Fibroblast of peridontal ligament (primary cell): Measurements from ENCODE around the gene PITPNC1.
"Not testable (repeated sequence)": the region's sequence is repeated elsewhere in the genome, so short reads cannot be mapped to it uniquely, and the experiment has no call there.

ENCODE experiments used
- DNase-seq: peaks from one replicate; pipeline ENCODE4 v3.0.0-alpha.2; 2010; ENCODE audit errors: extremely low read depth

The PITPNC1 gene

DNA sequence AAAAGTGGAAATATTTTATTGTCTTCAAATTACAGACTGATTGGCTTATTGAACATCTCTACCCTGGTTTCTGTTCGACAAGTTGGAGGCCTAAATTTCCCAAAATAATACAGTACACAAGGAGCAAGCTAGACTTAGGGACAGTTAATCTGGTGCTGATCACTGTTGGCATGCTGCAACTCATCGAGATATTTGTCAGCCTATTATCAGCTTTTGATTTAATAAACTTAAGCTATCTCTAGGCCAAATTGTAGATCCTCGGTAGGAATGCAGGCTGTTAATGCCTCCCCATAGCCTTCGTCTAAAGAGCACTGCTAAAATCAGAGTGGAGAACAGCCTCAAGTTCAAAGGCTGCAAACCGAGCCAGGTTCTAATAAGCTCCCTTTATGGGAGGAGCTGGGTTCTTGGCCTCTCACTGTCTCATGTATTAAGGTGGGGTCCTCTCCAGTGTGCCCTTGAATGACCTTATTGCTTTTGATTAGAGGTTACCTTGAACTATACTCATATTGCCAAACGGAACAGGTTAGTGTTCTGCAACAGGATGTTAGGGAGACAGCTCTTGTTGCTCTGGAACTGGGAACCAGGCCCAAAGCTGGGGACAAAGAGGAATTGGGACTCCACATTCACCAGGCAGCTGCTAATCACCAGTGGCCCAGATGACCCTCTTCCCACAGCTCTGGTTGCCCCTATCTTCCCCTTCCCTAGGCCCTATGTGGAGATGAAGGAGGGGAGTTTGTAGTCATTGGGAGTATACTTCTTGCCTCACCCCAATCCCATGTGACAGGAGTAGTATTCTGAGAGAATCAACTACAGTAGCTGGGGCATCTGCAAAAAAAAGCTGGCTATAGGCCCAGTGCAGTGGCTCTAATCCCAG is 271.2 kb downstream of the PITPNC1 start:
- no peak for DNase-seq

DNA sequence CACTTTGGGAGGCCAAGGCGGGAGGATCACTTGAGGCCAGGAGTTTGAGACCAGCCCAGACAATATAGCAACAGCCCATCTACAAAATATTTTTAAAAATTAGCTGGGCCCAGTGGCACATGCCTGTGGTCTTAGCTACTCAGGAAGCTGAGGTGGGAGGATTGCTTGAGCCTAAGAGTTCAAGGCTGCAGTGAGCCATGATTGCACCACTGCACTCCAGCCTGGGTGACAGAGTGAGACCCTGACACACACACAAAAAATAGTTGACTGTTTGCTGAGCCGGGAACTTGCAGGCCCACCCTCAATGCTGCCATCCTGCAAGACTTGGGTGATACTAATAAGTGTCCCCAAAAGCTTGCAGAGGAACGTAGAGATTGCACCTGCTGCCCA is 271.8 kb downstream of the PITPNC1 start:
- DNase-seq: not testable (repeated sequence)

DNA sequence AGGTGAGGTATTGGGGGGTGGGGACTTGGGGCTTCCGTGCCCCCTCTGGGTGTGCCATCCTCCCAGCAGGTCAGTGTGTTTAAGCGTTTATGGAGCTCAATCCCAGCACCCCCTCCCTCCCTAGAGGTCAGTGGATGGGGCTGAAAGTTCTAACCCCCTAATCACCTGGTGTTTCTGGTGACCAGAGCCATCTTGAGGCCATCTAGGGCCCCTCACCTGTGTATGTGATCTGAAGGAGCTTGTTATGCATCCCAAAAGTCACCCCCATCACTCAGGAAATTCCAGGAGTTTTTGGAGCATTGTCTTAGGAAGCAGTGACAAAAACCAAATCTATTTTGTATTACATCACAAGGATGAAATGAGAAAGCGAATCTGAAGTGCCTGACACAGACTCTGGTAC is 272.8 kb downstream of the PITPNC1 start:
- no peak for DNase-seq

DNA sequence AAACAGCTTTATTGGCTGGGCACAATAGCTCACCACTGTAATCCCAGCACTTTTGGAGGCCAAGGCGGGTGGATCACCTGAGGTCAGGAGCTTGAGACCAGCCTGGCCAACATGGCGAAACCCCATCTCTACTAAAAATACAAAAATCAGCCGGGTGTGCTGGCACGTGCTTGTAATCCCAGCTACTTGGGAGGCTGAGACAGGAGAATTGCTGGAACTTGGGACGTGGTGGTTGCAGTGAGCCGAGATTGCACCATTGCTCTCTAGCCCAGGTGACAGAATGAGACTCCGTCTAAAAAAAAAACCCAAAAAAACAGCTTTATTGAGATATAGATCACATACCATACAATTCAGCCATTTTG is 274.1 kb downstream of the PITPNC1 start:
- DNase-seq: not testable (repeated sequence)

DNA sequence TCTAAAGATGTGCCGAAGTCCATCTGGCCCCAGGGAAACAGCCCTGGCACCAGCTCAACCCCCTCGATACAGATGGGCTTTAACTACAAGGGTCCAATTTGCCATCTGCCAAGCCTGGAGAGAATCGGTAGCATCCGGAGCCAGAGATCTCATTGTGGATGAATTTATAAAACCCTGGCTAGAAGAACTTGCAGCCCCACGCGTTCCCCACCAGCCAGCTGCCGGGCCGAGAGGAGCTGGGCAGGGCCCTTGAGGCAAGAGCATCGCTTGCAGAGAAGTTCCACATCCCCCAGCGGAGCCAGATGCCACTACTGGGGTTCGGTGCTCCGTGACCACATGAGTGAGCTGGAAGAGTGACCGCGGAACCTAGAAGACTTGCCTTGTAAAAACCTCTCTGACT is 275.4 kb downstream of the PITPNC1 start:
- no peak for DNase-seq

DNA sequence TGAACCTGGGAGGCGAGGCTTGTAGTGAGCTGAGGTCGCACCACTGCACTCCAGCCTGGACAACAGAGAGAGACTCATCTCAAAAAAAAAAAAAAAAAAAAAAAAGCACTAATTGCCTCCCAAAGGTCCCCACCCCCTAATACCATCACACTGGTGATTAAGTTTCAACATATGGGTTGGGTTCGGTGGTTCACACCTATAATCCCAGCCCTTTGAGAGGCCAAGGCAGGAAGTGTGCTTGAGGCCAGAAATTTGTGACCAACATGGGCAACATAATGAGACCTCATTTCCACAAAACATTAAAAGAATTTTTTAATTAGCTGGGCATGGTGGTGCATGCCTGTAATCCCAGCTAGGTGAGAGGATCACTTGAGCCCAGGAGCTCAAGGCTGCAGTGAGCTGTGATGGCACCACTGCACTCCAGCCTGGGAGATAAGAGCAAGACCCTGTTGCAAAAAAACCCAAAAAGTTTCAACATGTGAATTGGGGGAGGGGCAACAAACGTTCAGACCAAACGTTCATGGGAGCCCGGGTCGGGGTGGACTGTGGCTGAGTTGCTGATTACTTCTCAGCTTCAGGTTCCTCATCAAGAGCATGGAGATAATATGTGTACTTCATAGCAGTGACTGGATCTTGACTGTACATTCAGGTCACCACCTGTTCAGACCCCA is 278.5 kb downstream of the PITPNC1 start:
- DNase-seq: no peak

DNA sequence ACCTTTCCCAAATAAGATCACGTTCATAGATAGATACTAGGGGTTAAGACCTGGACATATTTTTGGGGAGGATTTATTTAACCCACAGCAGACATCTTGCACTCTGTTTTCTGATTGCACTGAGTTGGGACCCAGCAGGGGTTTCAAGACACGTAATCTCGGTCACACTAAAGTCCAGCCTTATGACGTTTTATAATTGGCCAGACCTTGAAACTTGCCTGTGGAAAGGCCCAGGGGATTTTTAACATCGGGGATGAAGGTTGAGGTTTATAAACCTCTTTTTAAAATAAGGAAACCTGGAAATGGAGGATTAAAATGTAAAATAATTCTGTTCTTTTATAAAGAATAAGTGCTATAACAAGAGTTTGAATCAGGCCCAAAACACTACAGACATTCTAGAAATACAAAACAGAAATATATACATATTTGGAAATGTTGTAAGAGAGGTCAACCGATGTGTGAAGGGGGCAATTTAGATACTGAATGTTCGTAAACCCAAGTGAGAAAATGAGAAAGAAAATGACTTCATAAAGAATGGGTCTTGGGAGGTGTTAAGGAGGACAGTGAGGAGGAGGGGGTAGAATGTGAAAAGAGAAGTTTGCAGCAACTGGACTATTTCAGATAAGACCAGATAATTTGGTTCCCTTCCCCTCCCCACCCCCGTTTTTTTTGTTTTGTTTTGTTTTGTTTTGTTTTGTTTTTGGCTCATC is 279.6 kb downstream of the PITPNC1 start:
- no peak for DNase-seq

DNA sequence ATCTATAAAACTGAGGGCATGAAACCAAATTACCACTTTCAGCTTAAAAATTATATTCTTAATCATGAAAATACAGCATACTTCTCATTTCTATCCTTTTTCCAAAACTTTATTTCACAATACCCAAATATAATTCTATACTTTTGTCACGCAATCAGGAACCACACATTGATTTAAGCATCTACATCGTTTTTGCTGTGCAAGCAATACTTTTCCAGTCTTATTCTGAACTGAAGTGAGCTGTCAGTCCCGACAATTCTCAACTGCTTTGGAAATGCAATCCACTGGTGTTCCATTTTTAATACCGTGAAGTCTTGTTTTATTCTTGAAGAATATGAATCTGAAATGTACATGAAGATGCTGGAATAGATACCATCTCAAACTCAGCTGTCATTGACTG is 280.5 kb downstream of the PITPNC1 start:
- no peak for DNase-seq

DNA sequence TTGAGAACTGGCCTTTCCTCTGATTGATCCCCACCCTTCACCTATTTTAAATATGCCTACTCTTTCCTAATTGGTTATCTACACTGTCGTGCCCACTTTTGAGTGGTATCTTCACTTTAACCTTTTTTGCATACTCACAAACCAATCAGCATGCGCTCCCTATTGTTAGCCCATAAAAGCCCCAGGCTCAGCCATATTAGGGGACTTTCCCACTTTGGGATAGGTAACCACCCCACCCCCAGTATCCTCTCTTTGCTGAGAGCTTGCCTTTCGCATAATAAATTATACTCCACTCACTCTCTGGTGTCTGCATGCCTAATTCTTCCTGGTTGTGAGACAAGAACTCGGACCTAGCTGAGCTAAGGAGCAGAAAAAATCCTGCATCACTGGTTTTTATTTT is 281.2 kb downstream of the PITPNC1 start:
- DNase-seq: no peak

DNA sequence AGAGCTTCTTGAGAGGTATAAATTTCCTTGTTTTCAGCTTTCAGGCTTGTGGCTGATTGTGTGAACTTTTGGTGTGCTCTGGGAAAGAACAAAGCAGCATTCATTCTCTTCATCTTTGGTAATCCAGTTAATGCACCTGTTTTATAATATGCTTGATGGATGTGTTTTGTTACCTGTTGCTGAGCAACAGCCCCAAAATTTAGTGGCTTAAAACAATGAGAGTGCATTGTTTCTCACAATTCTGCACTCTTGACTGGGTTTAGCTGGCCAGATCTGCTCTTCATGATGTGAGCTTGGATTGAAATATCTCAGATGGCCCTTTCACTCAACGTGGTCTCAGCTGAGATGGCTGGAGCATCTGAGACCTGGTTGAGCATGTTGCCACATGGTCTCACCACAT is 281.9 kb downstream of the PITPNC1 start:
- DNase-seq: no peak

DNA sequence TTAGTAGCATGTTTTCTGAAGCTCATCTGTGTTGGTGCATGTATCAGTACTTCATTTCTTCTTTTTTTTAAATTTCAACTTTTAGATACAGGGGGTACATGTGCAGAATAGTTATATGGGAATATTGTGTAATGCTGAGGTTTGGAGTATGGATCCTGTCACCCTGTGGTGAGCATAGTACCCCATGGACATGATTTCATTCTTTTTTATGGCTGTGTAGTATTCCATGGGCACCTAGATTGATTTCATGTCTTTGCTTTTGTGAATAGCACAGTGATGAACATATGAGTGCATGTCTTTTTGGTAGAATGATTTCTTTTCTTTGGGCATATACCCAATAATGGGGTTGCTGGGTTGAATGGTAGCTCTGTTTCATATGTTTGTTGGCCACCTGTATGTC is 285.6 kb downstream of the PITPNC1 start:
- DNase-seq: no peak

DNA sequence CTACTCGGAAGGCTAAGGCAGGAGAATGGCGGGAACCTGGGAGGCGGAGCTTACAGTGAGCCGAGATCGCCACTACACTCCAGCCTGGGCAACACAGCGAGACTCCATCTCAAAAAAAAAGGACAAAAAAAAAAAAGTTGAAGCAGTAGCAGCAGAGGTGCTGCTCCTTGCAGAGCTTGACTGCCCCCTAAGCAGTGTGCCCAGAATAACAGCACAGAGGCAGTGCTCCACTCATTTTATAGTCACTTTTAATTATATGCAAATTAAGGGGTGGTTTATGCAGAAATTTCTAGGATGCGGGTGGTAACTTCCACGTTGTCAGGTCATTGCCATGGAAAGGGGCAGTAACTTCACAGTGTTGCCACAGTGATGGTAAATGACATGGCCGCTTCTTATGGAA is 286.4 kb downstream of the PITPNC1 start:
- DNase-seq: no peak

DNA sequence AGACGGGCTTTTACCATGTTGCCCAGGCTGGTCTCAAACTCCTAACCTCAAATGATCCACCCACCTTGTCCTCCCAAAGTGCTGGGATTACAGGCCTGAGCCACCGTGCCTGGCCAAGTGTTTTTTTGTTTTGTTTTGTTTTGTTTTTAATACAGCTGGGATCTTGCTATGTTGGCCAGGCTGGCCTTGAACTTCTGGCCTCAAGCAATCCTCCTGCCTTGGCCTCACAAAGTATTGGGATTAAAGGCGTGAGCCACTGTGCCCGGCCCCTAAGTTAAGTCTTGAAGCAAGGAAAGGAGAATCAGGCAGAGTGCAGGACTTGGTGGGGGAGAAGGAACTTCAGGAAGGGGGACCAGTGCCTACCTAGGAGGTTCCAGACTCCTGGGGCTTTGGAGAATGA is 288.9 kb downstream of the PITPNC1 start:
- no peak for DNase-seq

DNA sequence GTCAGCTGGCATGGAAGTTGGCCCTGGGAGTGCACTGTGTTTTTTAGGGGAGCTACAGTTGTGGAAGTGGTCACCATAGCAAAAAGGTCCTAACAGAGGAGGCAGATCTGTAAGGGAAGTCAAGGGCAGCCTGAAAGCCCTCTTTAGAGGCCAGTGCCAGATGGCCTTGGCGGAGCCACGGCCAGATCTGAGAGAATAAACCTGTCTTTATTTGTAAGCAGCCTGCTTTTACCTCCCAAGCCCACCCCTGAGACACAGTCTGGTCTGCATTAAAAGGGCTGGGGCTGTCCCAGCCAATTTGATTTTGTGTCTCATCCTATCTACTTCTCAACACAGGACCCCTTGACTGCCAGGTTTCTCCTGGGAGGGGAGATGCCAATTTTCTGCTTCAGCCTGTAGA is 289.6 kb downstream of the PITPNC1 start:
- no peak for DNase-seq

DNA sequence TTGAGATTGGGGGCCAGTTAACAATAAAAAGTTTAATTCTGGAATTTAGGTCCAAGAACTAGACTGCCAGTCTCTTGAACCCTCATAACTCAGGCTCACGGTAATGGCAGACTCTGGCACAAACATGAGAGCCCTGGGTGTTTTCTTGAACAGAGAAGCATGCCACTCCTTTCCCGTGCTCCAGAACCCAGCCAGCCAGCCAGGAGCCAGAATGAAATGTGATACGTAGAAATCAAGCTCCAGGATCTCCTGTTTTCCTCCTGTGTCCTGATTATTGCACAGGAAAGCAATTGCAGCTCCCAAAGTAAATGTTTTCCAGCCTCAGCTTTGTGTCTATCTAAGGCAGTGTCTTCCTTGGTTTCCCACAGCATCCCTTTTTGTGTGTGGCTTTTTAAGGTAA is 294.4 kb downstream of the PITPNC1 start:
- peak; percentile 15 for DNase-seq

DNA sequence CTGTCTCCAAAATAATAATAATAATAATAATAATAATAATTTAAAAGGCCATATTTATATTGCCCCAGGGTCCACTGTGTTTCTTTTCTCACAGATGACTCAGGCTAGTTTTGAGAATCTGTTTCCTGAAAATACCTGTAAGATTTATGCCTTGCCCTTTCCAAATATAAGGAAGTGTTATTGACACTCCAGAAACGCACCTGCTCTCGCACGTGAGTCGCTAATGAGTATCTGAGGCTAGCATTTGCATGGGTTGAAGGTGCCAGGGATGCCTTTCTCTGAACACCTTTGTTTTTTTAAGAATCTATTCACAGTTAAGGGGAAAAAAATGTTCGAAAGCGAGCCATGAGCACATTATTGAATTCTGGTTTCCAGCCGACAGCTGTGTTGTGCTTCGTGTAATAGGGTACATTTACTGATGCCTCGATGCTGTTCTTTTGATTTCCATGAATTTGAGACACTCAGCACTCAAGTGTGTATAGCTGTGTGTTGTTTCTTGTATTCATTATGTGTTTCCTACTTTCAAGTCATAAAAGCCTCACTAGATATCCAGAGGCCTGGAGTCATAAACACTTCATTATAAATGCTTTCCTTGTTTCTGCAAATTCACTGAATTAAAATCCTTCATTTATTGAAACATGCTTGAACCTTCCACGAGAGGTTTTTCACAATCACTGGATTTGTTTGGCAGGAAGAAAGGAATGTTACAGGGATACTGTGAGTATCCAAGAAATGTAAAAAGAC is 295.7 kb downstream of the PITPNC1 start:
- no peak for DNase-seq

DNA sequence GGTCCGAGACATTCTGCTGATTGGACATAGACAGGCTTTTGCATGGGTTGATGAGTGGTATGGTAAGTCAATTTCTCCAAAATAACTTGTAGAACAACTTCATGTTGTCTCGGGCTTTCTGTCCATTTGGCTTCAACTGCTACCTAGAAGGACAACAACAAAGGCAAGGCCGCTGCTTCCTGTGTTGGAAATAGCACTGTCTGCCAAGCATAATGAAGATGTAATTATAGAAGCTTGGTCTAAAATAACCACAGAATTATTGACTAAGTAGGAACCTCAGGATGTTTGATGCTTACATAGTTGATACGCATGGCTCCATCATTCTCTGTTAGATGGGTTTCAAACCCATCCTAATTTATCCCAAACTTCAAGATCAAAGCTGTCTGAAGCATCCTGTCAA is 298.4 kb downstream of the PITPNC1 start:
- DNase-seq: no peak

DNA sequence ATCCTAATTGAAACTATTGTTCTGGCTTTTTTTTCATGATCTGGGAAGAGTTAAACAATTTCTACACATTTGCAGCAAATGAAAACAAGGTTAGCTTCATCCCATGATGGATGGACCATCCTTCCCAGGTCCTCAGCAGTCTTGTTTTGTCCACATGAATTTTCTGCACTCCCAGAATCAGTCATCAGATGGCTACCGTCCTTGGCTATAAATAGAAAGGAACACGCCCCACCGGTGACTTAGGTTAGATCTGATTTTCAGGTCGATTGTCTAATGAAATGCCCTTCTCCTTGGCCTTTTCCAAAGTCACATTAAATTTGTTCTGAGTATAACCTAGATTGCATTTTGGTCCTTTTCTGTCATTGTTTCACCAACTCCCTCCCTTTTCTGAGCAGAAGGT is 299.2 kb downstream of the PITPNC1 start:
- DNase-seq: no peak

DNA sequence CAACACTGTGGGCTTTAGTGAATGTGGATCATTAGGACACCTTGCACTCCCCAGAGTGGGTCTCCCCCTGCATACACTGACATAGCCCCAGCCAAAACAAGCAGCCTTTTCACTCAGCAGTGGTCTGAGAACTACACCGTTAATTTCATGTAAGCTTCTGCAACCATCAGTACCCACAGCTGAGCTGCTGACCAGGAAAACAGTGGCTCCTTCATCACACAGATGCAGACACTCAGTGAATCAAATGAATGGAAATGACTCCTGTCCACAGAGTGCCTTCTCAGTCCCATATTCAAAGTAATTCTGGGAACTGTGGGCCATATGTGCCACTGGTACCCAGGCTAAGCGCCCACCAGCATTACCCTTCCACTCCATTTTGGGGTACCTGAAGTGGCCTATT is 301.3 kb downstream of the PITPNC1 start:
- DNase-seq: no peak

DNA sequence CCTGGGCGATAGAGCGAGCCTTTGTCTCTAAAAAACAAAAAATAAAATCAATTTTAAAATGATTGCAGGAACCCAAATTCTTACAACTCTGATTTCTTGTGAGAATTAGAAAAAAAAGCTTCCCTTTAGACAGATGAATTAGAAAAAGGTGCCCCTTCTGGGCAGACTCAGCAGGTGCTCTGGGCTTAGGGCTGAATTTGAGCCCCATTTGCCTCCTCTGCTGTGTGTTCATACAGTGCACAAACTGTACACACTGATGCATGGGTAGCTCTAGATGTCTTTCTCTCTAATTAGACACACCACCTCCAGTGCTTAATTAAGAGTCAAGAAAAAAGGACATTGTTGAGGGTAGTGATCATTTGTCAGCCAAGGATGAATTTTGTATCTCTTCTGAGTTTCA is 302.1 kb downstream of the PITPNC1 start:
- no peak for DNase-seq

DNA sequence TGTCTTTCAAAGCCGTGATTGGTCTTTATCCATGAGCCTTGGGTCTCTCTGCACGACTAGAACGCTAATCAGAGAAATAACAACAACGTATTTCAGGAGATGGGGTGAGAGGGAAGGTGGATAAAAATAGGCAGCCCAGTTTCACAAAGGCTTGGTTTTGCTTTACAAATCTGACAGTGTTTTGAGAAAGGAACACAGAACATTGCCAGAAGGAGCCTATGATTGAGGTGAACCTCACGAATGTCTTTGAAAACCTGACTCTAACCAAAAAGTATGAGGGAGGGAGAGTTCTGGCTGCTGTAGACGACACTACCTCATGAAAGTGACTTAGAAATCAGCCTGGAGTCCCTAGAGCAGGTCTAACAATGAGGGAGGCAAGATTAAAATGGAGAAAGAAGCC is 302.6 kb downstream of the PITPNC1 start:
- DNase-seq: no peak
